H9 (cell line): Measurements from ENCODE around the gene GLRX3. TPM values are rescaled to one million over a fixed set of nuclear protein-coding genes. Genes with fewer than 3 reads are reported as not detected.
"Not testable (repeated sequence)": the region's sequence is repeated elsewhere in the genome, so short reads cannot be mapped to it uniquely, and the experiment has no call there.

Source experiments
- DNase-seq: peaks from one replicate; pipeline ENCODE4 v3.0.0-alpha.2; 2017
- H2AFZ ChIP-seq: one replicate; pipeline ENCODE4 v1.6.1; 2013; ENCODE audit warnings: mild to moderate bottlenecking, low read length, control low read depth, moderate library complexity
- H2AK5ac ChIP-seq: 2 replicates; pipeline ENCODE4 v1.6.1; 2013; ENCODE audit warnings: low read length, control low read depth, mixed read lengths; ENCODE audit not compliant: insufficient read length
- H2BK120ac ChIP-seq: one replicate; pipeline ENCODE4 v1.6.1; 2013; ENCODE audit warnings: low read depth, mild to moderate bottlenecking, low read length, control low read depth, inconsistent platforms; ENCODE audit not compliant: poor library complexity, severe bottlenecking
- H2BK12ac ChIP-seq: 2 replicates; pipeline ENCODE4 v1.6.1; 2013; ENCODE audit warnings: low read length, control low read depth, mixed read lengths, low read depth; ENCODE audit not compliant: insufficient read length
- H2BK15ac ChIP-seq: 2 replicates; pipeline ENCODE4 v1.6.1; 2013; ENCODE audit warnings: low read depth, low read length, control low read depth
- H2BK20ac ChIP-seq: one replicate; pipeline ENCODE4 v1.6.1; 2013; ENCODE audit warnings: low read depth, mild to moderate bottlenecking, low read length, control low read depth, inconsistent platforms; ENCODE audit not compliant: poor library complexity, severe bottlenecking
- H2BK5ac ChIP-seq: 2 replicates; pipeline ENCODE4 v1.6.1; 2013; ENCODE audit warnings: low read length, control low read depth, mixed read lengths; ENCODE audit not compliant: insufficient read length
- H3K14ac ChIP-seq: 2 replicates; pipeline ENCODE4 v1.6.1; 2013; ENCODE audit warnings: low read length, control low read depth; ENCODE audit not compliant: insufficient read depth
- H3K18ac ChIP-seq: 2 replicates; pipeline ENCODE4 v1.6.1; 2013; ENCODE audit warnings: low read depth, mild to moderate bottlenecking, mixed read lengths, low read length, control low read depth; ENCODE audit not compliant: insufficient read length
- H3K23ac ChIP-seq: 2 replicates; pipeline ENCODE4 v1.6.1; 2013; ENCODE audit warnings: low read length, control low read depth, mixed read lengths, low read depth; ENCODE audit not compliant: insufficient read length
- H3K23me2 ChIP-seq: 2 replicates; pipeline ENCODE4 v1.6.1; 2013; ENCODE audit warnings: low read depth, mild to moderate bottlenecking, mixed read lengths, low read length, control low read depth; ENCODE audit not compliant: insufficient read length, poor library complexity, severe bottlenecking
- H3K27ac ChIP-seq: 2 replicates; pipeline ENCODE4 v1.5.1; 2013; ENCODE audit warnings: low read length, control low read depth, mixed read lengths, low read depth; ENCODE audit not compliant: insufficient read length
- H3K27me3 ChIP-seq: 2 replicates; pipeline ENCODE4 v1.6.1; 2013; ENCODE audit warnings: low read length, control low read depth, inconsistent platforms; ENCODE audit not compliant: insufficient read depth
- H3K4ac ChIP-seq: 2 replicates; pipeline ENCODE4 v1.6.1; 2013; ENCODE audit warnings: low read depth, mild to moderate bottlenecking, control low read depth, inconsistent platforms, low read length, moderate library complexity
- H3K4me1 ChIP-seq: 2 replicates; pipeline ENCODE4 v1.6.1; 2013; ENCODE audit warnings: low read length, control low read depth, inconsistent platforms; ENCODE audit not compliant: insufficient read depth
- H3K4me2 ChIP-seq: 2 replicates; pipeline ENCODE4 v1.6.1; 2013; ENCODE audit warnings: low read length, control low read depth, mixed read lengths; ENCODE audit not compliant: insufficient read length, insufficient read depth
- H3K56ac ChIP-seq: 2 replicates; pipeline ENCODE4 v1.6.1; 2013; ENCODE audit warnings: low read depth, mild to moderate bottlenecking, mixed read lengths, low read length, control low read depth; ENCODE audit not compliant: insufficient read length
- H3K79me1 ChIP-seq: 2 replicates; pipeline ENCODE4 v1.6.1; 2013; ENCODE audit warnings: low read depth, mild to moderate bottlenecking, moderate library complexity, low read length, control low read depth, inconsistent platforms; ENCODE audit not compliant: insufficient read depth, poor library complexity, severe bottlenecking
- H3K79me2 ChIP-seq: 2 replicates; pipeline ENCODE4 v1.6.1; 2013; ENCODE audit warnings: low read length, control low read depth, inconsistent platforms; ENCODE audit not compliant: insufficient read depth
- H3K9ac ChIP-seq: 2 replicates; pipeline ENCODE4 v1.6.1; 2013; ENCODE audit warnings: low read length, control low read depth, mixed read lengths; ENCODE audit not compliant: insufficient read length; ENCODE audit errors: extremely low read depth
- H3K9me3 ChIP-seq: one replicate; pipeline ENCODE4 v1.6.1; 2013; ENCODE audit warnings: low read depth, low read length, inconsistent platforms; ENCODE audit not compliant: control insufficient read depth
- H3T11ph ChIP-seq: one replicate; pipeline ENCODE4 v1.6.1; 2013; ENCODE audit warnings: mild to moderate bottlenecking, low read length, control low read depth, inconsistent platforms
- H4K20me1 ChIP-seq: one replicate; pipeline ENCODE4 v1.6.1; 2013; ENCODE audit not compliant: control insufficient read depth, insufficient read length, insufficient read depth
- H4K5ac ChIP-seq: 2 replicates; pipeline ENCODE4 v1.6.1; 2013; ENCODE audit warnings: low read depth, mild to moderate bottlenecking, mixed read lengths, low read length, control low read depth; ENCODE audit not compliant: insufficient read length
- H4K8ac ChIP-seq: replicated peaks from 2 replicates; pipeline ENCODE4 v1.6.1; 2013; ENCODE audit warnings: low read length, control low read depth, mixed read lengths, low read depth; ENCODE audit not compliant: insufficient read length
- H4K91ac ChIP-seq: 2 replicates; pipeline ENCODE4 v1.6.1; 2013; ENCODE audit warnings: low read depth, mild to moderate bottlenecking, moderate library complexity, mixed read lengths, low read length, control low read depth; ENCODE audit not compliant: insufficient read length
- H3K27ac Mint-ChIP-seq, 3 experiments: 2 replicates in 2 of 3; 3 replicates in 1 of 3; pipeline ENCODE4 v1.8.0; 2020 to 2021; ENCODE audit warnings: mixed read lengths in 3 of 3, mild to moderate bottlenecking in 1 of 3, moderate library complexity in 1 of 3
- H3K27me3 Mint-ChIP-seq: 2 replicates; pipeline ENCODE4 v1.8.0; 2021; ENCODE audit warnings: low read depth, mild to moderate bottlenecking, moderate library complexity, mixed read lengths
- H3K36me3 Mint-ChIP-seq, 3 experiments: 2 replicates in 2 of 3; 3 replicates in 1 of 3; pipeline ENCODE4 v1.8.0; 2020 to 2021; ENCODE audit warnings: low read depth in 3 of 3, mixed read lengths in 3 of 3; ENCODE audit not compliant: insufficient read depth in 1 of 3
- H3K4me1 Mint-ChIP-seq, 2 experiments: 2 replicates each; pipeline ENCODE4 v1.8.0; 2020; ENCODE audit warnings: mixed read lengths in 2 of 2
- H3K4me3 Mint-ChIP-seq, 2 experiments: 2 replicates in 1 of 2; 3 replicates in 1 of 2; pipeline ENCODE4 v1.8.0; 2020 to 2021; ENCODE audit warnings: mild to moderate bottlenecking in 2 of 2, mixed read lengths in 2 of 2, moderate library complexity in 1 of 2
- H3K9me3 Mint-ChIP-seq, 2 experiments: 2 replicates in 1 of 2; 3 replicates in 1 of 2; pipeline ENCODE4 v1.8.0; 2020; ENCODE audit warnings: mild to moderate bottlenecking in 2 of 2, mixed read lengths in 2 of 2, moderate library complexity in 1 of 2
- WGBS: extraction: QIAGEN DNeasy Blood & Tissue Kit; methylation state at CpG from one replicate; pipeline ENCODE4 v1.1.7; 2013; ENCODE audit warnings: missing lambda C conversion rate, low lambda C conversion rate, mixed read lengths; ENCODE audit not compliant: insufficient read length; ENCODE audit errors: extremely low coverage; 5-methylcytosine and 5-hydroxymethylcytosine counted together
- total RNA-seq: library from RNA; stranded (reverse); gene quantifications from 2 replicates; pipeline ENCODE4 v1.2.1, GENCODE V29; 2021
- TF ChIP-seq, protein P1 (sequence below): fragments of 200-600 bp; sonication (generic); conservative IDR thresholded peaks from 3 replicates; pipeline ENCODE4 v1.8.0; 2021; ENCODE audit warnings: antibody characterized with exemption, mild to moderate bottlenecking

The GLRX3 gene
- total RNA-seq, 1 experiment from 2014 or later: 139 TPM

DNA sequence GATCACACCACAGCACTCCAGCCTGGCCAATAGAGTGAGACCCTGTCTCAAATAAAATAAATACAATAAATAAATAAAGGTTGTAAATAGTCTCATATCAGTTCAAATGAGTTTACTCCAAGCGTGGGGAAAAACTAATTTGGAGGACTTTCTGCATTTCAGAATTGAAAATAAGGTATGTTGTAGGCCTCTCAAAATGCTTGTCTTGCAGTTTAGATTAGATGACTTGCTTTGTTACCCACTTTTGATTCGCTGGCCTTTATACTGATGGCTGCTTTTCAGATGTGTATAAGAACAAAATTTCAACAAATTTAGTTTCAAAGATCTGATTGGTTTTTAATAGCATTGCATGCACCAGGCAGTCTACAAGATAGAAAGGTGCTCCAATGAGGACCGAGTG is 23.4 kb upstream of the GLRX3 start:
- no peak overlapping the region for H3K18ac ChIP-seq
- H4K5ac ChIP-seq: no peak overlapping the region
- H4K20me1 ChIP-seq: peaks cover 3% of the 10 kb centered on the region
- Mint-ChIP-seq H3K27ac (no peak overlapping the region), H3K36me3 (peaks cover 13 to 29% (median 15%) of the 10 kb centered on the region in 3 experiments), H3K27me3 (no peaks in the 10 kb centered on the region; the same call in 1 of the 2 replicates), H3K4me1 (peaks cover 15 to 20% of the 10 kb centered on the region in 2 experiments), H3K9me3 (peaks cover 19 to 23% of the 10 kb centered on the region in 2 experiments), H3K4me3 (no peak overlapping the region)
- H3K4me1 ChIP-seq: no peaks in the 10 kb centered on the region; the same call in 1 of the 2 replicates
- no peak overlapping the region for H2AFZ ChIP-seq
- WGBS: no CpG with 5 or more reads among the region's 3 CpGs
- no peak overlapping the region for H3K27ac ChIP-seq
- peaks cover 3% of the 10 kb centered on the region for H3K9me3 ChIP-seq
- H2BK120ac ChIP-seq: no peak overlapping the region
- no peak for DNase-seq
- no peak overlapping the region for H3K14ac ChIP-seq
- H3K23me2 ChIP-seq: peaks cover 5% of the 10 kb centered on the region
- no peak overlapping the region for H3K23ac ChIP-seq
- TF ChIP-seq, protein P1, sequence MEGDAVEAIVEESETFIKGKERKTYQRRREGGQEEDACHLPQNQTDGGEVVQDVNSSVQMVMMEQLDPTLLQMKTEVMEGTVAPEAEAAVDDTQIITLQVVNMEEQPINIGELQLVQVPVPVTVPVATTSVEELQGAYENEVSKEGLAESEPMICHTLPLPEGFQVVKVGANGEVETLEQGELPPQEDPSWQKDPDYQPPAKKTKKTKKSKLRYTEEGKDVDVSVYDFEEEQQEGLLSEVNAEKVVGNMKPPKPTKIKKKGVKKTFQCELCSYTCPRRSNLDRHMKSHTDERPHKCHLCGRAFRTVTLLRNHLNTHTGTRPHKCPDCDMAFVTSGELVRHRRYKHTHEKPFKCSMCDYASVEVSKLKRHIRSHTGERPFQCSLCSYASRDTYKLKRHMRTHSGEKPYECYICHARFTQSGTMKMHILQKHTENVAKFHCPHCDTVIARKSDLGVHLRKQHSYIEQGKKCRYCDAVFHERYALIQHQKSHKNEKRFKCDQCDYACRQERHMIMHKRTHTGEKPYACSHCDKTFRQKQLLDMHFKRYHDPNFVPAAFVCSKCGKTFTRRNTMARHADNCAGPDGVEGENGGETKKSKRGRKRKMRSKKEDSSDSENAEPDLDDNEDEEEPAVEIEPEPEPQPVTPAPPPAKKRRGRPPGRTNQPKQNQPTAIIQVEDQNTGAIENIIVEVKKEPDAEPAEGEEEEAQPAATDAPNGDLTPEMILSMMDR: no peak
- no peak overlapping the region for H3T11ph ChIP-seq
- H2AK5ac ChIP-seq: no peak overlapping the region
- no peak overlapping the region for H2BK12ac ChIP-seq
- no peak overlapping the region for H2BK20ac ChIP-seq
- H3K56ac ChIP-seq: no peak overlapping the region
- no peak overlapping the region for H4K91ac ChIP-seq
- no peak overlapping the region for H3K4ac ChIP-seq
- no peaks in the 10 kb centered on the region for H3K27me3 ChIP-seq
- H4K8ac ChIP-seq: no peak overlapping the region
- H2BK5ac ChIP-seq: no peak overlapping the region
- no peak overlapping the region for H3K4me2 ChIP-seq
- no peaks in the 10 kb centered on the region for H3K79me1 ChIP-seq
- no peak overlapping the region for H2BK15ac ChIP-seq
- no peak overlapping the region for H3K9ac ChIP-seq
- H3K79me2 ChIP-seq: no peaks in the 10 kb centered on the region

DNA sequence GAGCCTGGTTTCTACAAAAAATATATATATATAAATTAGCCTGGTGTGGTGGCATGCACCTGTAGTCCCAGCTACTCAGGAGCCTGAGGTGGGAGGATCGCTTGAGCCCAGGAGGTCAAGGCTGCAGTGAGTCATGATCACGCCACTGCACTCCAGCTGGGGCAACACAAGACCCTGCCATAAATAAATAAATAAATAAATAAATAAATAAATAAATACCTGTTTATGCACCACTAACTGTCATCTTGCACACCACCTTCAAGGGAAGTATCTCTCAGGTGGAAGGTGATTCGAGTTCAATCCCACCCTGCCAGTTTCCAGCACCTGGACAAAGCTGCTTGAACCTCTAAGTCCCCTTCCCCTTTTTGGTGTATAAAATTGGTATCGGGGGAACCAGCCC is 19.2 kb upstream of the GLRX3 start:
- not testable (repeated sequence) for H3K79me1 ChIP-seq, H3K9ac ChIP-seq, H3K9me3 ChIP-seq, H2BK15ac ChIP-seq, H3K79me2 ChIP-seq, H3K4me3 Mint-ChIP-seq, H3K27ac Mint-ChIP-seq, H3K4me1 Mint-ChIP-seq, H2AFZ ChIP-seq, H3K14ac ChIP-seq, H3K4me1 ChIP-seq, H3K4ac ChIP-seq, H3K23me2 ChIP-seq, H2BK5ac ChIP-seq, H4K20me1 ChIP-seq, H2AK5ac ChIP-seq, H3T11ph ChIP-seq, H4K91ac ChIP-seq, H2BK12ac ChIP-seq, H3K27me3 ChIP-seq, H3K27me3 Mint-ChIP-seq, H4K8ac ChIP-seq, H2BK120ac ChIP-seq, H3K18ac ChIP-seq, DNase-seq, H3K23ac ChIP-seq, H3K4me2 ChIP-seq, H3K27ac ChIP-seq, H3K56ac ChIP-seq, H2BK20ac ChIP-seq, H4K5ac ChIP-seq
- Mint-ChIP-seq H3K36me3 (peaks cover 13 to 31% (median 18%) of the 10 kb centered on the region in 3 experiments), H3K9me3 (peaks cover 33 to 34% of the 10 kb centered on the region in 2 experiments)
- WGBS: no CpG with 5 or more reads among the region's 4 CpGs
